ENCODE results near the gene GLB1L. TPM values are rescaled to one million over a fixed set of nuclear protein-coding genes. Genes with fewer than 3 reads are reported as not detected.

Gene GLB1L
- polyA plus RNA-seq, 4 donors, result 12.1 to 26.1 (median 21.8) TPM

DNA sequence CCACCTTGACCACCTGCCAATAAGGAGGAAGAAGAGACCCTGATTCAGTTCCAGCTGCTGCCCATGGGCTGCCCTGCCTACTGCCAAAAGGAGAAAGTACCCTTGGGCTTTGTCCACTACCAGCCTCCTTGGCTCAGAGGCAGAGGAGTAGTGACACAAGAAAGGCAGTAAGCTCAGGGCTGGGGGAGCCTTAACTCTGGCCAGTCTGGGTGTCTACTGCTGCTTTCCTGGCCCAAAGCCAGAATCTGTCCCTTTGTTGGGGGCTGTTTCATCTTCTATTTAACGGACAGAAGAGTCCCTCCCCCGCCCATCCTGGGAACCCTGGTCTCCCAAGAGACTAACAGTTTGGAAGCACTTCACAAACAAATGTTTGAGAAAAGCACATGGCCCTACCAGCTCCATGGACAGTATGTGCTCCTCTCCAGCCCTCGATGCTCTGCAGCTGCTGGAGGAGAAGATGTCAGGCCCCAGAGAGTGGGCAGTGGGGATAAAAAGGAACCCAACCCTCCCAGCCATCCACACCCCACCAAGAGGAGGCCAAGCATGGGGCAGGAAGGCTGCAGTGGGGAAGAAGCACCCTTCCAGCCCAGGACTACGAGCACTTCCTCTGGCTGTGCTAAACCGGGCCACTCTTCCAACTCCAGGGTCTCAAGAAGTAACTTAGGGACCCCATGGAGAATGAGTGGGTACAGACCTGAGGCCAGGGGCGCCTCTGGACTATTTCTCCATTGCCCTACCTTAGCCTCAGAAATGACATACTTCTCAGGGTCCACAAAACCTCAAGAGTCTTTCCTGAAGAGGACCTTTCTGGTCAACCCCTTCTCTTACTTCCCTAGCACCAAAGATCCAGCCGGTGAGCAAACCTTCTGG is 17.0 kb downstream of the GLB1L start:
- no peak for DNase-seq (ENCODE audit: low read depth in 4 of 4, low spot score in 3 of 4)

DNA sequence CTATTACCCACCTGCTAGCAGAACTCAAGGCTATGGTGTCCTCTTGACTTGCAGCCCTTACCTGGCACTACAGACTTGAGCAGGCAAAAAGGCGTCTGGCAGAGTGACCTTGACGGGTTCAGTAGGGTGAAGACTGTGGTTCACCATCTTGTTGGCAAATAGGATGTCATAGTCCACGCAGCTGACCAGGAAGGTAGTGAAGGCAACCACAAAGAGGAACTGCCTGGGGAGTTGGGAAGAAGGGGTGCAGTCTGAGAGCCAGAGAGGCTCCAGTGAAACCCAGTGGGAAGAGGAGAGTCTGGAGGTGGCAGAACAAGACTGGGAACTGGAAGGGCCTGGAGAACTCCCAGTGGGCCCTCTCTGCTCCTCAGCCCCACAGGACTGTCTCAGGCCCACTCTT is 19.9 kb downstream of the GLB1L start:
- no peak for DNase-seq (ENCODE audit: low read depth in 4 of 4, low spot score in 3 of 4)

DNA sequence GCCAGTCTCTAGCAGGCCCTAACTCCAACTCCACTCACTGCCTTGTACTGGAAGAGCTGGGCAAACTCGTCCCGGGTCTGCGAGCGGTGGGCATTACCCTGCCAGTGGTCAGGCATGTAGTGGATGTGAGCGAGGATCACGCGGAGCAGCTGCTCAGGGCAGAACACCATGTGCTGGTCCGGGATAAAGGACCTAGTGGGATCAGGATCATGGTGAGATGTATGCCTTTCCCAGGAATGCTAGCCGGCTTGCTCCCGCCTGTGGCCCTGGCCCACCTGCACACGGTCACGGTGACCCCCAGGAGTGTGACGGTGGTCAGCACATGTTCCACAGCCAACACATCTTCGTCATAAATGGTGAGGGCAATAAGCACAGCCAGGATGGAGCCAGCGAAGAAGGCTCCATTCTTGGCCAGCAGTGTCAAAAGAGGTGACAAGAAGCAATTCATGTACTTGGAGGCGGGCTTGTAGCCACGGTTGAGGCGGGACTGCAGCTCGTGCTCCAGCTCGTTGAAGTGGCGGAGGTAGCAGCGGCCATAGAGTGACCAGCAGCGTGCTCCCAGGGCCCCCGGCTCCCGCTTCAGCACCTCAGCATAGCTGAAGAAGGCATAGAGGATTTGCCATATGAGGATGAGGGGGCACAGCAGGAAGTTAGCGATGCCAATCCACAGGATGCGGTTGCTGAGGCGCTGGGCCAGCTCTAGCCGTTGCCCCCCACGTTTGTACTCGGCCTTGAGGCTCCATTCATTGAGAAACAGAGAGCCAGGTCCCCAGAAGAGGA is 21.2 kb downstream of the GLB1L start:
- no peak for DNase-seq (ENCODE audit: low read depth in 4 of 4, low spot score in 3 of 4)

DNA sequence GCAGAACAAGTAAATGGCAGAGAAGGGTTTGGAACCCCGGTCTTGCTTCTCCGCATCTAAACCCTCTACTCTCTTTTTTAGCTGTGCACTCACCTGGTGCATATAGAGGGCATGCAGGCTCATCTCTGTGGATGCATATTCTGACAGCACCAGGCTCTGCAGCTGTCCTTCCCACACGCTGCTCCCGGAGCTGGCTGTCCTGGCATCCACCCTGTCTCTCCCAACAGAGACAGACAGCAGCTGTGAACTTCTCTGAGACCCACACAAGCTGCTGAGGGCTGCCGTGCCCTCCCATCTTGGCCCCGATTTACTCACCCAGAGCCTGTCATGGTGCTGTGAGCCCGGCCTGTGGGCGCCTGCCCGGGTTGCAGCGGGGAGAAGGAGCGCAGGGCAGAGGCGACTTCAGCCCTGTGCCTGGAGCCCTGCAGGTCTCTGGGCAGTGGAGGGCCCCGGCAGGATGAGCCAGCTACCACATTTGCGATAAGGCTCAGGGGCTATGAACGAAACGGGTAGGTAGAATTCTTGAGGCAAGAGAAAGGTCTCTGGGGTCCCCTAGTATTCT is 23.2 kb downstream of the GLB1L start:
- no peak for DNase-seq (ENCODE audit: low read depth in 4 of 4, low spot score in 3 of 4)

DNA sequence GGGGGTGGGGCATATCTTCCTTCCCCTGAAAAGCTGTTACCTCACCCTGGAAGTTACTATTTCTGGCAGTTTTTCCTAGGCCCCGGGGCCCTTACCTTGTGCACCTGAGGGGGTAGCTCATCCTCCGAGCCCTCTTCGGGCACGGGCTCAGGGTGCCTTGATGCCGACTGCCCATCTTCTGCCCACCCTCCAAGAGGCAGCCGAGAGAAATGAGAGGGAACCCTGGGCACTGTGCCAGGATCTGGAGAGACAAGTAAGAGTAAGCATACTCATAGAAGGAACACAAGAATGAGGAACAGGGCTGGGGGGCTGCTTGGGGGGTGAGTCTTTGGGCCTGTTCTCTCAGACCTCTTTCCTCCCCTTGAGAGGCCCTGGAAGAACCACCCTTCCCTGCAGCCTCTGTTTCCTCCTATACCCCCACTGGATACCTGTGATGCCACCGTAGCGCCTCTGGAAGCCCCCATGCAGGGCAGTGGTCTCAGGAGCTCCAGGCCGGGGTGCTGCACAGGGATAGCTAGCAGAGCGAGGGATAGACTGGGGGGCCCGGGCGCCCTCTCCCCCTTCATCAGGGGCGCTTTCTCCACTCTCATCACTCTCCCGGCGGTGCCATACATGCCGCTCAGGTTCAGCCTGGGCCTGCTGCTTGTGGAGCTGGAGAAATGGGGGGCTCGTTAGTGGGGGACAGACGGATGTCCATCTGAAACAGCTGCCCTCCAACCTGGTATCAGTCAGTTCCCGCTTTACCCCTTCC is 24.4 kb downstream of the GLB1L start:
- DNase-seq (ENCODE audit: low read depth in 4 of 4, low spot score in 3 of 4), result no peak

DNA sequence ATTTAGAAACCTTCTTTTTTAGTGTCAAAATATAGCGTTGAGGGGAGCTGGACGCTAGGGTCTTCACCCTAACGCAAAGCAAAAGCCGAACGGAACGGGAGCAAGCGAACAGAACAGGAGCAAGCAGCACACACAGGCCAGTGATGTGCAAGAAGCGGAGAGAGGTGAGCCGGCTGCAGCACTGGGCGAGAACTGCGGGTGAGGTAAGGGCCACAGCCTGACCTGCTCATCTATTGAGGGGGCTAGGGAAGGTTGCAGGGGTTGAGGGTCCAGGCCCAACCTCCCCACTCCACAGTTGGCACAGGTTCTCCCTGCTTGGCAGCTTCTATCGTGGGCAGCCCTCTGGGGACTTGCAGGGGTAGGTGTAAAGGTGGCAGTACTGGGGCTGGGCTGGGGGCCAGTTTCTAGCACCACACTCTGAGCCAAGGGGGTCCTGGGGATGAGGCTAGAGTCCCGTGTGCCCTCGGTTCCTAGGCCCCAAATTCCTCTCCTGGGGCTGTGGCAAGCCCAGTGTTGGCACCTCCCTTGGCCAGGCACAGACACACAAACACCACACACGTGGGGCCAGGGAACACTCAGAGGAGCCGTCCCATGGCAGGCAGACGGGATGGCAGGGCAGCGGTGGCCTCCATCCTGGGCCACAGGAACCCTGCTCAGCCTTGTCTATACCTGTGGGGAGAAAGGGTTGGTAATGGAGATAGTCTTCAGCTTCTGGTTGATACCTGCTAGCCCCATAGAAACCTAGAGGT is 25.3 kb downstream of the GLB1L start:
- no peak for DNase-seq (ENCODE audit: low read depth in 4 of 4, low spot score in 3 of 4)

DNA sequence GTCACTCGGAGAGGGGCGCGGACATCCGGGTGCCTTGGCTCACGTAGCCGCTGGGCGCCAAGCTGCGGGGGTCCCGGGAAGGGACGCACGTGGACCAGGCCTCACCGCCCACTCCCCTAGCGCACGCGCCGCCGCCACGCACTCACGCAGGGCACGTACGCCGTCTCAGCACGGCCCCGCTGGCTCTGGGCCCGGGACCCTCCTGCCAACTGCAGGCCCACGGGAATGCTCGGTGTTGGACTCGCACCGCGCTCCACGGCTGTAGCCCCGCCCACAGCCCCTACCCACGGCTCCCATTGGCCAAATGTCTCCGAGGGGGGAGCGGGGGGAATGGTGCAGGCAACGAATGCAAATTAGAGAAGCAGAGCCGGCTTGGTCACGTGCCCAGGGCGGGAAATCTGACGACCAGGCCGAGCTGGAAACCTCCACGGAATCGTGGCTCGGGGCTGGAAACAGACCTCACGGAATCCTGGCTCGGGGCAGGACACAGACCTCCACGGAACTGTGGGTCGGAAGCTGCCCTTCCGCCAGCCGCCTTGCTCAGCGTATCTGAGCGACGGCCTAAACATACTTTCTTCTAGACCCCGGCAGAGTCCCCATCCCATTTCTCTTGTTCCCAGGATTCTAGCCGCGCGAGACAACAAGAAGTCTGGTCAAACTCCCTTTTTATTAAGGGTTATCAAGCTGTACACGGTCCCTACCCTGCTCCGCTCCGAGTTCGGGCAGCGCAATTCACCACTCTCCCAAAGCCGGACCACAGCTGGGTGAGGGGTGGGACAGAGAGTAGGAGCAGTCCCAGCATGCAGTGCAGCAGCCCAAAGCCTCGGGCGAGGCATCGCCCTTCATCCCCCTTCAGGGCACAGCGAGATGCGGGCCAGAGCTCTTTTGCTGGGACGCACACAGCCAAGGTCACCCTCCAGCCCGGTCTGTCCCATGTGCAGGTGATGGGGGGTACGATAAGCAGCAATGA is 26.2 kb downstream of the GLB1L start, which contains the start of gene ABCB6:
TSS of gene ABCB6 (minus strand) at position 227 of the 970 bp plus-strand sequence. CDS start 285 bp downstream, outside the sequence.
- DNase-seq (ENCODE audit: low read depth in 4 of 4, low spot score in 3 of 4), result peak; percentile 80 to 89 (median 84)

DNA sequence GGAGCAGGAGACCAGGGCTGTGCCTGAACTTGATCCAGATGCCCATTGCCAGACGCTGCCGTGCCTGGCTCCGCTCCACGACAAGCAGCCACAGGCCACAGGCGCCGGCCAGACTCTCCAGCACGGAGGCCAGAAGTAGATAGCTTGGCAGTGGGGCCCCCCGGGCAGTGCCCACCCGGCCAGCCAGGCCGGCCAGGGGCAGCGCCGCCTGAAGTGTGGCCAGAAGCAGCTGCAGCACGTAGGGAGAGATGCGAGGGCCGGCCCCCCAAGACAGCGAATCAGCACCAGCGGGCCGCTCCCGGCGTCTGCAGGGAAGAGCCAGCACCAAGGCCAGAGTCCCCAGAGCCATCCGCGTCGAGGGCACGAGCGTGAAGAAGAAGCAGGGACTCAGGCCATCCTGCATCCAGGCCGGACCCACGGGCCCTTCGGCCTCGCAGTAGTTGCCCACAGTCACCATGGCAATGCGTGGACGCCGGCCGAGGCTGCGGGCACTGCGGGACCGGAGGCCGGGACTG is 27.0 kb downstream of the GLB1L start:
- no peak for DNase-seq (ENCODE audit: low read depth in 4 of 4, low spot score in 3 of 4)

DNA sequence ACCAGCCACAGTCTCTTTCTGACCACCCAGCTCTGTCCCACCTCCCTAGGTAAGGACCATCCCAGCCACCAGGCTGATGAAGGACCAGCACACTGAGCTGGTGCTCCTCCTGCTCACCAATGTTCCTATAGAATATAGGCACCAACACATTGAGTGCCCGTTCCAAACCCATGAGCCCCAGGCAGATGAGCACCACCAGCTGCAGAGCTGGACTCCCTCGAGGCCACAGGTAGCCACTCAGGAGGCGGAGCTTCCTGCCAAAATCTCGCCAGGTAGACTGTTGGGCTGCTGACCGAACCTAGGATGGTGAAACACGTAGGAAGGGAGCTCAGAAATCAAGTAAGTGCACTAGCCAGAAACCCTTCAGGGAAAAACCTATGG is 28.7 kb downstream of the GLB1L start:
- DNase-seq (ENCODE audit: low read depth in 4 of 4, low spot score in 3 of 4), result no peak

DNA sequence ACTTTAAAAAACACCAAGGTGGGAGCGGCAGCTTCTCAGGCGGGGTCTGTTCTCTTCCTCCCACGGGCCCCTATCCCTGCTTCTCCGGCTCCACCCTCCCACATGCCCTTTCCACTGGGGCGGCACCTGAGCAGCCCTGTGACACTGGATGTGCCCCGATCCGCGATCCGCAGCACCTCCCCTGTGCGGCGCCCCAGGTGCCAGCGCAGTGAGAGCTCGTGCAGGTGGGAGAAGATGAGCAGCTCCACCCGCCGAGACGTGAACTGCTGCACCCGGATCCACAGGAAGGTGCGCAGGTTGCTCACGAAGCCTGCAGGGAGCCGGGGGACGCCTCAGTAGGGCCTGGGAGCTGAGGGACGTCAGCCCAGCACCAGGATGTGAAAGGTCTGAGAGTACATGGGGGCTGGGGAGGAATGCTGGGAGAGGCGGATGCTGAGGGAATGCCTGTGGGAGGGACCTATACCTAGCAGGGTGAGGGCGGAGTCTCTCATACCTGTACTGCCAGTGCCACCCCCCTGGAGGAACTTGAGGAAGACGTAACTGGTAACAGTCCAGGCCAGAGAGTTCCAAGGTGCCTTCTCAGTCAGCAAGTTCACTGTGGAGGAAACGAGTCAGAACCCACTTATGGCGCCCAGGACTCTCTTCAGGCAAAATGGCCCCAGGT is 29.2 kb downstream of the GLB1L start:
- no peak for DNase-seq (ENCODE audit: low read depth in 4 of 4, low spot score in 3 of 4)

DNA sequence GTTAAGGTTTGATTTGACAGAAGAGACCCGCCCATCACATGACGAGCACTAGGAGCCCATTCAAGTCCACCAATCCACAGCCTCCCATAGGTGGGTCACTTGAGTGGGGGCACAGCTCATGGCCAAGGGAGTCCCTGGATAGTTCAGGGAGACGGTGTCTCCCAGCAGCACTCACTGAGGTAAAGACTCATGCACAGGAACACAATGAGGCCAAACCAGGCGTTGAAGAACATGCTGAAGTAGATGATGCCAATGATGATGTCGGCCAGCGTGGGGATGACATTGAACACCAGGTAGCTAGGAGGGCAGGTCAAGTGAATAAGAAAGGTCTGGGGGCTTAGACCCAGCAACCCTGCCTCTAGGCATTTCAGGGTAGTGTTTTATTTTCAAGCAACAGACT is 30.5 kb downstream of the GLB1L start:
- DNase-seq (ENCODE audit: low read depth in 4 of 4, low spot score in 3 of 4), result no peak

DNA sequence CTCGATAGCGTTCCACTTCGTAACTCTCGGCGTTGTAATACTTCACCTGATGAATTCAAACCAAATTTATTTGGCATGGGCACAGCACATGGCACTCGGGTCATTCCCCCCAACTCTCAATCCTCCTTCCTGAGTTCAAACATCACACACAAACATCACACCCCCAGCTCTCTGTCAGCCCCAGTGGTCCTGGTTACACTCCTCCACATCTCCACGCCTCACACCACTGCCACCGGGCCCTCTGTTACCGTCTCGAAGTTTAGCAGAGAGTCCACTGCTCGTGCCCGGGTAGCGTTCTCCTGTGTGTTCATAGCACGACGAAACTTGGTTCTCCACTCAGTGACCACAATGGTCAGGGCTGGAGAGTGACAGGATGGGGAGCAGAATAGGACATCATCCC is 31.1 kb downstream of the GLB1L start:
- DNase-seq (ENCODE audit: low read depth in 4 of 4, low spot score in 3 of 4), result no peak

DNA sequence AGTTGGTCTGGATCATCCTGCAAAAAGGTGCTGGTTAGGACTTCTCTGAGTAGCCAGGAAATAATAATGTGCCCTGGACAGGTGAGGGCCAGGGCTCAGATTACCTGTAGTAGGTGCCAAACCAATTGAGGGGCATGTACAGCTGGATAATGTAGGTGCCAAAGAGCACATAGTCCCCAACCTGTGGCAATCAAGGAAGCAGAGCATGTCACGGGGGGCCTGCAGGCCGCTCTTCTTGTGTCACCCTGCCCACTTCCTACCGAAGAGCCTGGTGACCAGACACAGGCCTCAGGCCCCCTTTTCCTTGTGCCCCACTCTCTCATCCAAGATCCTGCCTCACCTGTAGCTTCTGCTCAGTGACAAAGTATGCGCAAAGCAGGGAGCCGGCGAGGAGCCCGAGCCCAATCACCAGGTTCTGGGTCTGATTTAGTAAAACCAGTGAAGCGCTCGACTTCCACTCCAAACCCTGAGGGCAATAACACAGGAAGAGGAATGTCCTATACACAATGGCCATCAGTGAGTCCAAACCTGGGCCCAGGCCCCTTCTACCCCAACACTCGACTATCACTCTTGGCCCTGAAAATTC is 31.7 kb downstream of the GLB1L start:
- no peak for DNase-seq (ENCODE audit: low read depth in 4 of 4, low spot score in 3 of 4)

DNA sequence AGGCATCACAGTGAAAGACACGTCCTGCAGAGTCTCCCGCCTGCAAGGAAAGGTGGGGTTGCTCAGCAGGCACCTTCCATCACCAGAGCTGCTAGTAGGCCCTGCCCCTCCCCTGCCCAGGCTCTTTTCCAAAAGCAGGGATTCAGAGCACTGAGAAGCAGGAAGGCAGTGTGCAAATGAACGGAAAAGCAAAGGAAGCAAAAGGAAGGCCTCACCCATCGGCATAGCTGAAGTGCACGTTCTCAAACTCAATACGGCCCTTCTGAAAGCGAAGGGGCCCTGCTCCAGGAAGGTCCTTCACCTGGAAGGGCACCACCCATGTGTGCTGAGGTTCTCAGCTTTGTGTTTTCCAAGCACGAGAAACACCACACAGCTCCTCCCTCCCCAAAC is 32.2 kb downstream of the GLB1L start:
- DNase-seq (ENCODE audit: low read depth in 4 of 4, low spot score in 3 of 4), result no peak

DNA sequence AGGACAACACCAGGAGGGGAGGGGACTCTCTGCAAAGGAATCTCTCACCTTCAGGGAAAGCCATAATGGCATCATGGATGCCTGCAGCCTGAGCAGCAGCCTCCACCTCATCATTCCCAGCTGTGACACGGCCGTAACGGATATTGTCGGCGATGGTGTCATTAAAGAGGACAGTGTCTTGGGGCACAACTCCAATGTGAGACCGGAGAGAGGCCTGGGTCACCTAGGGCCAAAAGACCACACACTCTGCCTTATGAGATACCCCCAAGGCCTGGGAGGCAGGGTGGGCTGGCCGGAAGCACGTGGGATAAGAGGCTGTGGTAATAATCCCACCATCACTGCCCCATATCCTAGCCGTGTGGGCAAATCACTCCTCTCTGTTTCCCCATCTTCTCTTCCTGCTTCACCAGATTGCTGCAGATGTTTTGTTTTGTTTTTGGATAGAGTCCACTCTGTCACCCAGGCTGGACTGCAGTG is 34.3 kb downstream of the GLB1L start:
- DNase-seq (ENCODE audit: low read depth in 4 of 4, low spot score in 3 of 4), result no peak

DNA sequence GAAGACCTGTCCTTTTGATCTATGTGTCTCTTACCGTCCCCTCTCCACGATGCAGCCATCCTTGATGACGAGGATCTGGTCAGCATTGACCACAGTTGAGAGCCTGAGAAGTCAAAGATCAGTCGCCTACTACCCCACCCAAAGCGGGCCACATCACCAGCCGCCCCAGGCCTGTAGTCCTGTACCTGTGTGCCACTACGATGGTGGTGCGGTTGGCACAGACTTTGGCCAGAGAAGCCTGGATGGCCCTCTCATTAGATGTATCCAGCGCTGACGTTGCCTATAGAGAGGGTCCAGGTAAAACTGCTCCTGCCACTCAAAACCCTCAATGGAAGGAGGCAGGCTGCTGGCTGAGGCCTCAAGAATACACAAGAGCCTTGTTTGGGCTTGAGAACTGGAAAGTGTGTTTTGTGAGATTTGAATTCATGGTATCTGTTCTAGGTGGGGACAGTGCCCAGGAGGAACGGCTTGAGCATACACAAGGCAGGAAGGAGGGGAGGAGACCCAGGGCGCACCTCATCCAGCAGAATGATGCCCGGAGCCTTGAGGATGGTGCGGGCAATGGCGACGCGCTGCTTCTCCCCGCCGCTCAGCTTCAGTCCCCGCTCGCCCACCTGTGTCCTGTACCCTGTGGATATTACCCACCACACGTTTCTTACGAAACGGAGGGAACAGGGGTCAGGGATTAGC is 34.9 kb downstream of the GLB1L start:
- no peak for DNase-seq (ENCODE audit: low read depth in 4 of 4, low spot score in 3 of 4)
